ENCODE measurements around the gene CHAF1B. TPM values are rescaled to one million over a fixed set of nuclear protein-coding genes. Genes with fewer than 3 reads are reported as not detected.

Gene CHAF1B
- total RNA-seq, 1 experiment from 2014 or later = 52.7 TPM

- TF ChIP-seq CTCF (conservative IDR thresholded peaks at IDR 0.05; ENCODE audit: low read depth, low read length) (no peak), EZH2 (IDR thresholded peaks at IDR 0.05; ENCODE audit: borderline replicate concordance, low read depth, low read length, poor library complexity, severe bottlenecking) (no peak)
- H3K27me3 ChIP-seq (replicated peaks; ENCODE audit: insufficient read depth, low read depth, low read length, poor library complexity) = no peaks in the 10 kb centered on the region
- no peak overlapping the region for H3K27ac ChIP-seq (ENCODE audit: low read depth, low read length, poor library complexity, severe bottlenecking)
- BruUV-seq (replicated peaks) = no TSS peak
- no peak for DNase-seq (ENCODE audit: low spot score)
- H3K36me3 ChIP-seq (ENCODE audit: insufficient read depth, low read length, poor library complexity, severe bottlenecking) = no peaks in the 10 kb centered on the region
- H3K4me1 ChIP-seq (ENCODE audit: insufficient read depth, low read length, poor library complexity, severe bottlenecking) = no peaks in the 10 kb centered on the region
- H3K4me3 ChIP-seq (ENCODE audit: low read depth, low read length, poor library complexity, severe bottlenecking) = no peak overlapping the region
- intact Hi-C loops (cut with micrococcal nuclease; ENCODE audit: unreplicated experiment) = no loop called here
- no peaks in the 10 kb centered on the region for H3K9me3 ChIP-seq (ENCODE audit: low read depth, low read length, poor library complexity, severe bottlenecking)
- ChIA-PET POLR2A (ENCODE audit: low non-redundant PET) (no interaction called here), CTCF (no interaction called here)
Observed at GRCh38 chr21:36463991-36464390, 78.8 kb downstream of the CHAF1B start.

- H3K4me3 ChIP-seq (ENCODE audit: low read depth, low read length, poor library complexity, severe bottlenecking) = no peak overlapping the region
- no peak overlapping the region for H3K27ac ChIP-seq (ENCODE audit: low read depth, low read length, poor library complexity, severe bottlenecking)
- no peaks in the 10 kb centered on the region for H3K9me3 ChIP-seq (ENCODE audit: low read depth, low read length, poor library complexity, severe bottlenecking)
- POLR2A ChIA-PET (ENCODE audit: low non-redundant PET) = no interaction called here
- CTCF ChIA-PET = no interaction called here
- H3K36me3 ChIP-seq (ENCODE audit: insufficient read depth, low read length, poor library complexity, severe bottlenecking) = no peaks in the 10 kb centered on the region
- no TSS peak for BruUV-seq (replicated peaks)
- H3K4me1 ChIP-seq (ENCODE audit: insufficient read depth, low read length, poor library complexity, severe bottlenecking) = no peaks in the 10 kb centered on the region
- no peak for DNase-seq (ENCODE audit: low spot score)
- intact Hi-C loops (cut with micrococcal nuclease; ENCODE audit: unreplicated experiment) = no loop called here
- H3K27me3 ChIP-seq (replicated peaks; ENCODE audit: insufficient read depth, low read depth, low read length, poor library complexity) = no peaks in the 10 kb centered on the region
- TF ChIP-seq CTCF (conservative IDR thresholded peaks at IDR 0.05; ENCODE audit: low read depth, low read length) = no peak
- TF ChIP-seq EZH2 (IDR thresholded peaks at IDR 0.05; ENCODE audit: borderline replicate concordance, low read depth, low read length, poor library complexity, severe bottlenecking) = no peak
Observed at GRCh38 chr21:36464590-36464989, 79.4 kb downstream of the CHAF1B start.

- Histone ChIP-seq H3K27ac (ENCODE audit: low read depth, low read length, poor library complexity, severe bottlenecking) (no peak overlapping the region), H3K4me1 (ENCODE audit: insufficient read depth, low read length, poor library complexity, severe bottlenecking) (peaks cover 5% of the 10 kb centered on the region), H3K36me3 (ENCODE audit: insufficient read depth, low read length, poor library complexity, severe bottlenecking) (no peaks in the 10 kb centered on the region), H3K4me3 (ENCODE audit: low read depth, low read length, poor library complexity, severe bottlenecking) (no peak overlapping the region), H3K9me3 (ENCODE audit: low read depth, low read length, poor library complexity, severe bottlenecking) (no peaks in the 10 kb centered on the region), H3K27me3 (replicated peaks; ENCODE audit: insufficient read depth, low read depth, low read length, poor library complexity) (no peaks in the 10 kb centered on the region)
- no peak for DNase-seq (ENCODE audit: low spot score)
- CTCF ChIA-PET = no interaction called here
- POLR2A ChIA-PET (ENCODE audit: low non-redundant PET) = no interaction called here
- intact Hi-C loops (cut with micrococcal nuclease; ENCODE audit: unreplicated experiment) = no loop called here
- no TSS peak for BruUV-seq (replicated peaks)
- TF ChIP-seq CTCF (conservative IDR thresholded peaks at IDR 0.05; ENCODE audit: low read depth, low read length) (no peak), EZH2 (IDR thresholded peaks at IDR 0.05; ENCODE audit: borderline replicate concordance, low read depth, low read length, poor library complexity, severe bottlenecking) (no peak)
Observed at GRCh38 chr21:36465478-36465877, 80.3 kb downstream of the CHAF1B start.

Measured in A673 (cell line).